Neutrophil (primary cell): Measurements from ENCODE around the gene MAPRE3.

Source experiments
- H3K27ac ChIP-seq: fragments of 200-600 bp; sonication (generic); 2 replicates; pipeline ENCODE4 v1.5.1; 2016; ENCODE audit warnings: mild to moderate bottlenecking, moderate library complexity
- H3K27me3 ChIP-seq: fragments of 200-600 bp; sonication (generic); 2 replicates; pipeline ENCODE4 v1.6.0; 2016; ENCODE audit warnings: mild to moderate bottlenecking
- H3K36me3 ChIP-seq: fragments of 200-600 bp; sonication (generic); 2 replicates; pipeline ENCODE4 v1.5.1; 2017
- H3K4me1 ChIP-seq, 2 experiments: fragments of 200-600 bp in 1 of 2; sonication (generic) in 1 of 2; 1 replicate in 1 of 2; 2 replicates in 1 of 2; pipeline versions ENCODE4 v1.5.1 to v1.6.1; 2013 to 2016; ENCODE audit warnings: low read depth in 1 of 2, low read length in 1 of 2, mild to moderate bottlenecking in 1 of 2, moderate library complexity in 1 of 2; ENCODE audit not compliant: control insufficient read depth in 1 of 2, insufficient read depth in 1 of 2
- H3K4me3 ChIP-seq, 2 experiments: fragments of 200-600 bp in 1 of 2; sonication (generic) in 1 of 2; 1 replicate in 1 of 2; 2 replicates in 1 of 2; pipeline ENCODE4 v1.5.1; 2013 to 2016; ENCODE audit warnings: low read depth in 1 of 2, low read length in 1 of 2, mild to moderate bottlenecking in 1 of 2, moderate library complexity in 1 of 2
- H3K9me3 ChIP-seq: fragments of 200-600 bp; sonication (generic); 2 replicates; pipeline ENCODE4 v1.5.1; 2016
- TF ChIP-seq, protein P1 (sequence below): fragments of 200-600 bp; sonication (generic); IDR thresholded peaks from 2 replicates; pipeline ENCODE4 v1.5.1; 2016; ENCODE audit warnings: antibody characterized with exemption

MAPRE3 gene

GRCh38 chr2:27050996-27051901 lies 80.8 kb downstream of the MAPRE3 start, which contains the start of gene AGBL5:
AGBL5 (plus strand) TSS chr2:27051668; CDS start chr2:27052959, 1,291 bp downstream.
- peaks cover 7% of the 10 kb centered on the region for H3K27me3 ChIP-seq
- peak within 1 kb of the TSS; percentile 79 to 92 for H3K4me3 ChIP-seq
- TF ChIP-seq, protein P1, sequence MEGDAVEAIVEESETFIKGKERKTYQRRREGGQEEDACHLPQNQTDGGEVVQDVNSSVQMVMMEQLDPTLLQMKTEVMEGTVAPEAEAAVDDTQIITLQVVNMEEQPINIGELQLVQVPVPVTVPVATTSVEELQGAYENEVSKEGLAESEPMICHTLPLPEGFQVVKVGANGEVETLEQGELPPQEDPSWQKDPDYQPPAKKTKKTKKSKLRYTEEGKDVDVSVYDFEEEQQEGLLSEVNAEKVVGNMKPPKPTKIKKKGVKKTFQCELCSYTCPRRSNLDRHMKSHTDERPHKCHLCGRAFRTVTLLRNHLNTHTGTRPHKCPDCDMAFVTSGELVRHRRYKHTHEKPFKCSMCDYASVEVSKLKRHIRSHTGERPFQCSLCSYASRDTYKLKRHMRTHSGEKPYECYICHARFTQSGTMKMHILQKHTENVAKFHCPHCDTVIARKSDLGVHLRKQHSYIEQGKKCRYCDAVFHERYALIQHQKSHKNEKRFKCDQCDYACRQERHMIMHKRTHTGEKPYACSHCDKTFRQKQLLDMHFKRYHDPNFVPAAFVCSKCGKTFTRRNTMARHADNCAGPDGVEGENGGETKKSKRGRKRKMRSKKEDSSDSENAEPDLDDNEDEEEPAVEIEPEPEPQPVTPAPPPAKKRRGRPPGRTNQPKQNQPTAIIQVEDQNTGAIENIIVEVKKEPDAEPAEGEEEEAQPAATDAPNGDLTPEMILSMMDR = no peak

GRCh38 chr2:27051902-27052645 lies 81.6 kb downstream of the MAPRE3 start:
- peaks cover 30% of the 10 kb centered on the region for H3K36me3 ChIP-seq
- no peaks in the 10 kb centered on the region for H3K9me3 ChIP-seq
- H3K4me3 ChIP-seq = peak overlapping the region; percentile 79 to 92
- H3K27ac ChIP-seq = peak overlapping the region; percentile 52
- peaks cover 7% of the 10 kb centered on the region for H3K27me3 ChIP-seq
- TF ChIP-seq, protein P1 = no peak
- H3K4me1 ChIP-seq = peaks cover 21 to 26% of the 10 kb centered on the region in 2 experiments

More at GRCh38 chr2:27050996-27051901, 80.8 kb downstream of the MAPRE3 start, which contains the start of gene AGBL5:
- Histone ChIP-seq H3K27ac (peak within 1 kb of the TSS; percentile 52), H3K36me3 (peaks cover 23% of the 10 kb centered on the region), H3K9me3 (no peaks in the 10 kb centered on the region), H3K4me1 (peaks cover 21 to 26% of the 10 kb centered on the region in 2 experiments)

- TF ChIP-seq, protein P1 = no peak
- H3K36me3 ChIP-seq = peaks cover 39% of the 10 kb centered on the region
- H3K27ac ChIP-seq = no peak overlapping the region
- peaks cover 7% of the 10 kb centered on the region for H3K27me3 ChIP-seq
- H3K9me3 ChIP-seq = no peaks in the 10 kb centered on the region
- no peak overlapping the region for H3K4me3 ChIP-seq
- peaks cover 21 to 26% of the 10 kb centered on the region in 2 experiments for H3K4me1 ChIP-seq
These were observed 82.9 kb downstream of the MAPRE3 start for GRCh38 chr2:27053321-27053720.

GRCh38 chr2:27053776-27054175 lies 83.3 kb downstream of the MAPRE3 start:
- Histone ChIP-seq H3K27me3 (peaks cover 7% of the 10 kb centered on the region), H3K36me3 (peaks cover 42% of the 10 kb centered on the region), H3K27ac (no peak overlapping the region), H3K9me3 (no peaks in the 10 kb centered on the region), H3K4me1 (peaks cover 21 to 26% of the 10 kb centered on the region in 2 experiments), H3K4me3 (no peak overlapping the region)
- TF ChIP-seq, protein P1 = no peak

DNA sequence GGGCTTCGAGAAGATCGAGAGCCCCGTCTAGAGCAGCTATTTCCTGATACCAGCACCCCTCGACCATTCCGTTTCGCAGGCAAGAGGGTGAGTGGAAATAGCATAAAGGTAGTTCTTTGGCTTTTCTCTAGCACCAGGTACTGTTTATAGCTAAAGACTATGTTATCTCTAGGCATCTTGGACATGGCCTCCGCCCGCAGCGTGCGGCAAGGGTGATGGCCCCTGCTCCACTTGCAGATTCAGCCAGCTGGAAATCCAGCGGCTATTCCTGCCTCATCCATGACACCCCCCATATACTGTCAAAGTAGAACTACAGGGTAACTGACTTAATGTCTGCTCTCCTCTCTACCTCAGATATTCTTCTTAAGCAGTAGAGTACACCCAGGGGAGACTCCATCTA lies 84.3 kb downstream of the MAPRE3 start:
- no peaks in the 10 kb centered on the region for H3K9me3 ChIP-seq
- TF ChIP-seq, protein P1 = no peak
- peaks cover 19 to 23% of the 10 kb centered on the region in 2 experiments for H3K4me1 ChIP-seq
- peaks cover 4% of the 10 kb centered on the region for H3K27me3 ChIP-seq
- H3K4me3 ChIP-seq = no peak overlapping the region
- H3K36me3 ChIP-seq = peaks cover 52% of the 10 kb centered on the region
- H3K27ac ChIP-seq = no peak overlapping the region
